DMS53 (cell line): ENCODE results near the gene TOGARAM1.
A peak's percentile ranks its signal among the peaks of the same experiment; 100 is the strongest.
"Not testable (repeated sequence)": the region's sequence is repeated elsewhere in the genome, so short reads cannot be mapped to it uniquely, and the experiment has no call there.

Experiments used
- DNase-seq: peaks from one replicate; lab custom pipeline; 2025; lab: John Stamatoyannopoulos, UW

Gene TOGARAM1

DNA sequence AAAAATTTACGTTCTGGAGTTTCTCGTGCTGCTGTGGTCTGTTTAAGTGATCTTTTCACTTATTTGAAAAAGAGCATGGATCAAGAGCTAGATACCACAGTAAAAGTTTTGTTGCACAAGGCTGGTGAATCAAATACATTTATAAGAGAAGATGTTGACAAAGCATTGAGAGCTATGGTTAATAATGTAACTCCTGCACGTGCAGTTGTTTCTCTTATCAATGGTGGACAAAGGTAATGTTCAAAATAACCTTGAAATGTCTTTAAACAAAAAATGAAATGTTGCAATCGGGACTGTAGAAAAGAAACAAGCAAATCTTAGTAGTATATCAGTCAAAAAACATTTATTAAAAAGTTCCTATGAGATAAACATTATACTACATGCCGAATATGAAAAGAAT lies 82.6 kb downstream of the TOGARAM1 start:
- no peak for DNase-seq

DNA sequence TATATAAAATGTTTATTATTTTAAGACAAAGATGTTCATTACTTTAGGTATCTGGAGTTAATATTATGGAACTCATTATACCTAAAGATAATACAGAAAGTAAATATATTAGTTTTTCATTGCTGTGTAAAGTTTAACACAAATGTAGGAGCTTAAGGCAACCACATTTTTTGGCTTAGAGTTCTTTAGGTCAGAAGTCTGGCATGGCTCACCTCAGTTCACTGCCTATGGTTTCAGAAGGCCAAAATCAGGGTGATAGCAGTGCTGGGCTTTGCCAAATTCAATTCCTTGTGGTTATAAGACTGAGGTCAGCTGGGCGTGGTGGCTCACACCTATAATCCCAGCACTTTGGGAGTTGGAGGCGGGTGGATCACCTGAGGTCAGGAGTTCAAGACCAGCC lies 86.4 kb downstream of the TOGARAM1 start:
- no peak for DNase-seq

DNA sequence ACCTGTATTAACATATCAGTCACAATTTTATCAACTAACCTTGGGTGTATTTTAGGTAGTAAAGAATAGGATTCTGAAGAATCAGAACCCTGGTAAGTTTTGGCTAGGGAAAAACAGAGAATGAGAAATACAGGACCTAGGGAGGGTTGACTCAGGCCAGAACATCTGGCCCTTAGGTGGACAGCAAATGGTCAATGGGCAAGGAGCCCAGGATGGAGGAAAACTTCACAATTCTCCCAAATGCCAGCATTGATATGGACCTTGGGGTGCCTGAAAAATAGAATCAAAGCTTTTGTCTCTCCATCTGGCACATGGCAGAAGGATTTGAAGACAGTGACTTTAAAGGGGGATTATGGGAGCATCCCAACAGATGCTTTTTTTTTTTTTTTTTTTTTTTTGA lies 89.2 kb downstream of the TOGARAM1 start:
- no peak for DNase-seq

DNA sequence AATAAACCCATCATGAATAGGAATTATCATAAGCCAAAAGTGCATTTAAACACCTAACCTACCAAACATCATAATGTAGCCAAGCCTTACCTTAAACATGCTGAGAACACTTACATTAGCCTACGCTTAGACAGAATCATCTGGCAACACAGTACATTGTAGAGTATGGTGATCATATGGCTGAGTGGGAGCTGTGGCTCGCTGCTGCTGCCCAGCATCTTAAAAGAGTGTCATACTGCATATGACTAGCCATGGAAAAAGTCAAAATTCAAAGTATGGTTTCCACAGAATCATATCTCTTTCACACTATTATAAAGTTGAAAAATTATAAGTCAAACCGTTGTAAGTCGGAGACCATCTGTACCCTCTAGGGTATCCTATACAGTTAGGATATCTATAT lies 89.9 kb downstream of the TOGARAM1 start:
- no peak for DNase-seq

DNA sequence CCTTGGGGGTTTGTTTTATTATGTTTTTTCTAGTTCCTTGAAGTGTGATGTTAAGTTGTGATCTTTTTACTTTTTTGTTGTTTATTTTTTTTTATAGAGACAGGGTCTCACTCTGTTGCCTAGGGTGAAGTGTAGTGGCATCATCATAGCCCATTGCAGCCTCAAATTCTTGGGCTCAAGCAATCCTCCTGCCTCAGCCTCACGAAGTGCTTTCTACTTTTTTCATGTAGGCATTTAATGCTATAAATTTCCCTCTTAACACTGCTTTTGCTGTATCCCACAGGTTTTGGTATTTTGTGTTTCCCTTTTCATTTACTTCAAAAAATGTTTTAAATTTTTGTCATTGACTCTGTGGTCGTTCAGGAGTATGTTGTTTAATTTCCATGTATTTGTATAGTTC lies 95.4 kb downstream of the TOGARAM1 start:
- no peak for DNase-seq

DNA sequence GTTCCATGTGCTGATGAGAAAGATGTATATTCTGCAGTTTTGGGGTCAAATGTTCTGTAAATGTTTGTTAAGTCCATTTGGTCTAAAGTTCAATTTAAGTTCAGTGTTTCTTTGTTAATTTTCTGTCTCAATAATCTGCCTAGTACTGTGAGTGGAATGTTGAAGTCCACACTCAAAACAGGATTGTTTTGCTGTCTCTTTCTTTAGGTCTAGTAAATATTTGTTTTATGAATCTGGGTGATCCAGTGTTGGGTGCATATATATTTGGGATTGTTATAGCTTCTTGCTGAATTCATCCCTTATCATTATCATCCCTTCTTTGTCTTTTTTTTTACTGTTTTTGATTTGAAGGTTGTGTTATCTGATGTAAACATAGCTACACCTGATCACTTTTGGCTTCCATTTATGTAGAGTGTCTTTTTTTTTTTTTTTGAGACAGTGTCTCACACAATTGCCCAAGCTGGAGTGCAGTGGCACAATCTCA lies 95.9 kb downstream of the TOGARAM1 start:
- DNase-seq, result no peak

DNA sequence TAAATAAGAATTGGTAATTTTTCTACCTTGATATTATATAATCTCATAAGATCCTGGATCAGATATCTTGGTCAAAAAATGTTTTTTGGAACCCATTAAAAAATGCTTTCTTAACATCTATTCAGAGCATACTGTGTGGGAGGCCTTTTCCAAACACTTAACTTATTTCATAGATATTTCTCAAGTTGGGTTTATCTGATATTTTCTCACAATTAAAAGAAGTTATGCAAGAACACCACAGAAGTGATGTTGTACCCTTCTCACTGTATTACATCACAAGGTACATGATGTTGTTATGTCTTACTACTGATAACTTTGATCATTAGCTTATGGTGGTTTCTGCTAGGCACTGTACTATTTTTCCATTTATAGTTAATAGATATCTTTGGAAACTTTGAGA lies 98.6 kb downstream of the TOGARAM1 start:
- no peak for DNase-seq

DNA sequence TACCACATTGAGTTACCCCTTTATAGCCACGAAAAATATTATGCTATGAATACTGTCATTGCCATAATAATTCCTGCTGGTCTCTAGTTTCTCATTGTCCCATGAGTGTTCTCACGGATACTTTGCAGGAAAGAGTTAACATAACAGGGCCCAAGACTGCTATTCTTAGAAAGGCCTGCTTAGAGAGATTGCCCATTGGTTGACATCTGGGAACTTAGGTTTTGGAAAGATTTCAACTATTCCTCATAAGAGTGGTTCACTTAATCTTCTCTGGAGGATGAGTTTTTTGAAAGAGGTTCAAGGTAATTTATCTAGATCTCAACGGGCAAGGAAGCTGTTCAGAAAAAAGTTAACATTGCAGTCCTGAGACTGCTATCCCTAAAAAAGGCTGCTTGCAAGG lies 103.5 kb downstream of the TOGARAM1 start:
- DNase-seq, result no peak

DNA sequence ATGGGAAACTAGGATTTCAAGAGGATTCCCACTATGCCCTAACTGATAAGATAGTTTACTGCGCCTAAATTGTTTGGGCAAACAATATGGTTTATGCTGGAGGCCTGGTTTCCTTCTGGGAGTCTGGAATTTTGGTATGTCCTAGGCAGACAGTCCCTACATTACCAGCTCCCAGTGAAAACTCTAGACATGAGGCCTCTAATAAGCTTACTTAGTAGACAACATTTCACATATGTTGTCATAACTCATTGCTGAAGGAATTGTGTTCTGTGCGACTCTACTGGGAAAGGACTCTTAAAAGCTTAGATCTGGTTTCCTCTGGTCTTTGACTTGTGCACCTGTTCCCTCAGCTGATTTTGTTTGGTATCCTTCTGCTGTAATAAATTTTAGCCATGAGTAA lies 104.0 kb downstream of the TOGARAM1 start:
- DNase-seq, result no peak

DNA sequence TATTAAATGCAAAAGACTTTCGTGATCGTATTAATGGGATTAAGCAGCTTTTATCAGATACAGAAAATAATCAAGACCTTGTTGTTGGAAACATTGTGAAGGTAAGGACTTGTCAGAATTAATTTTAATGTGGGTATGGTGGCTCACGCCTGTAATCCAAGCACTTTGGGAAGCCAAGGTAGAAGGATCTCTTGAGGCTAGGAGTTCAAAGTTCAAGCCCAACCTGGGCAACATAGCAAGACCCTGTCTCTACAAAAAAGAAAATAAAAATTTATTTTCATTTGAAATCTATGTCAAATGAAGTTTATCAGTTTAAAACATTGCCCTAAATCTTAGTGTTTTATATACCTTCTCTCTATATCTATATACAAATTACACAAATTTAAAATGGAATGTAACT lies 104.7 kb downstream of the TOGARAM1 start:
- DNase-seq, result no peak

DNA sequence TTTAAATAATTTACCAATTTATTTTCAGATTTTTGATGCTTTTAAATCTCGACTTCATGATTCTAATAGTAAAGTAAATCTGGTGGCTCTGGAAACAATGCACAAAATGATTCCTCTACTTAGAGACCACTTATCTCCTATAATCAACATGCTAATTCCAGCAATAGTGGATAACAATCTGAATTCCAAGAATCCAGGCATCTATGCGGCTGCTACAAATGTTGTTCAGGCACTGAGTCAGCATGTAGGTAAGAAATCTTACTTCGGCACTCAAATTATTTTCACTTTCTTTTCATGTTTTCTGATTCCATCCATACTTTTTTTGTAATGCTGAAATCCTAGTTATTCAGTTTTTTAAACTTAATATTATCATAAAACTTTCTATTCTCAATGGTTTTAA lies 106.4 kb downstream of the TOGARAM1 start:
- no peak for DNase-seq

DNA sequence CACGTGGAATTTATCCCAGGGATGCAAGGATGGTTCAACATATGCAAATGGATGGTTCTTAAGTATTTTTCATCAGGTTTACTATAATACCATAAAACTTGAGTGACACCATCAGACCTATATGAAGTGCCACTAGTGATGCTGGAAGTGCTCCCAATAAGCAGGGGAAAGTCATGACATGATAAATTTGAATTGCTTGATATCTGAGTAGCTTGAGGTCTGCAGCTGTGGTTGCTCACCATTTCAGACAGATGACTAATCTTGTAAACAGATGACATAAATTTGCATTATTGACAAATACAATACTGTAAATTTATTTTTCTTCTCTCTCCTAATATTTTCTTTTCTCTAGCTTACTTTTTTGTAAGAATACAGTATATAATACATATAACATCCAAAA lies 108.2 kb downstream of the TOGARAM1 start:
- DNase-seq, result peak; percentile 59

DNA sequence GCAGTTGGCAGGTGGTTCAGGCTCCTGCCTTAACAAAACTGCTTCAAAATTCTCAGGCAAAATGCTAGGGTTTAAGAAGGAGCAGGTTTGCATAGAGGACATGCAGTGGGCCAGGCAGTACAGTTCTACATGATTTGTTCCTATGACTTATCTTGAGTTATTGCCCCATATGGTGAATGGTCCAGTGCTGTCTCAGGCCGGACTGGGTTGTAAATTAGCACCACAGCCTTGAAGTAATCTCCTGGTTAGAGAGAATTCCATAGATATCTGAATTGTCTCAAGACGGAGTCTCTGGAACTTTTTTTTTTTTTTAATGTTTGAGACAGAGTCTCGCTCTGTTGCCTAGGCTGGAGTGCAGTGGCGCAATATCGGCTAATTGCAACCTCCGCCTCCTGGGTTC lies 110.1 kb downstream of the TOGARAM1 start:
- no peak for DNase-seq

DNA sequence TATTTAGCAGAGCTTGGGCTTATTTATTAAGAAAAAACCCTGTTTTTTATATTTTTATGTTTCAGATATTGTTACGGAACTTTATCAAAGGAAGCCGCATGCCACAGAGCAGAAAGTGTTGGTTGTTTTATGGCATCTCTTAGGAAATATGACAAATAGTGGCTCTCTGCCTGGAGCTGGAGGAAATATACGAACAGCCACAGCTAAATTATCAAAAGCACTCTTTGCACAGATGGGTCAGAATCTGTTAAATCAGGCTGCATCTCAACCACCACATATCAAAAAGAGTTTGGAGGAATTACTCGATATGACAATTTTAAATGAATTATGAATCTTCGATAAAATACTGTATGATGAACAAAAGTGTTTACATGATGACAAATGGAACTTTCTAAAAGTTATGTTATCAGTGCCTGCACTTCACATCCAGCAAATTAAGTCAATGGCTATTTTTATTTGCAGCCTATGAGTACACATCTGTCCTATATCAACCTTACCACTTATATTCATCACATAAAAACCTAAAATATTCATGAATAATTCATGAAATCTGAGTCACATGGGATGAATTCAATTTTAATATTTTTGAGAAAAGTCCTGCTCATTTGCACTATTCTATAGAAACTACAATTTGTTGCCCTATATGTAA lies 111.4 kb downstream of the TOGARAM1 start:
- DNase-seq, result no peak

DNA sequence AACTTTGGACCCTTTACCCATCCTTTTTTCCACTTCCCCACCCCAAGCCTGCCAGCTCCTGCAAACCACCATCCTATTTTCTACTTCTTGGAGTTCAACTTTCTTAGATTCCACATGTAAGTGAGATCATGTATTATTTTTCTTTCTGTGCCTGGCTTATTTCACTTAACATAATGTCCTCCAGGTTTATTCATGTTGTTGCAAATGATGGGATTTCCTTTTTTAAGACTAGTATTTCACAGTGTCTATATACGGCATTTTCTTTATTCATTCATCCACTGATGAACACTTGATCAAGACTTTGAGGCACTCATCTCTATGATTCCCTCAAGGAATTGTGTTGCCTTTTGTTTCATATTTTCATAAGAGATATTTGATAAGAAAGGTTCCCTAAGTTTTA lies 116.3 kb downstream of the TOGARAM1 start:
- no peak for DNase-seq

DNA sequence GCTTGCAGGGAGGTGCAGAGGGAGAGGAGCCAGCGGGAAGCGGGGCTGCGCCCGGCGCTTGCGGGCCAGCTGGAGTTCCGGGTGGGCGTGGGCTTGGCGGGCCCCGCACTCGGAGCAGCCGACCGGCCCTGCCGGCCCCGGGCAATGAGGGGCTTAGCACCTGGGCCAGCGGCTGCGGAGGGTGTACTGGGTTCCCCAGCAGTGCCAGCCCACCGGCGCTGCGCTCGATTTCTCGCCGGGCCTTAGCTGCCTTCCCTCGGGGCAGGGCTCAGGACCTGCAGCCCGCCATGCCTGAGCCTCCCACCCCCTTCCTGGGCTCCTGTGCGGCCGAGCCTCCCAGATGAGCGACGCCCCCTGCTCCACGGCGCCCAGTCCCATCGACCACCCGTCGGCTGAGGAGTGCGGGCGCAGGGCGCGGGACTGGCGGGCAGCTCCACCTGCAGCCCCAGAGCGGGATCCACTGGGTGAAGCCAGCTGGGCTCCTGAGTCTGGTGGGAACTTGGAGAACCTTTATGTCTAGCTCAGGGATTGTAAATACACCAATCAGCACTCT lies 118.5 kb downstream of the TOGARAM1 start:
- not testable (repeated sequence) for DNase-seq

DNA sequence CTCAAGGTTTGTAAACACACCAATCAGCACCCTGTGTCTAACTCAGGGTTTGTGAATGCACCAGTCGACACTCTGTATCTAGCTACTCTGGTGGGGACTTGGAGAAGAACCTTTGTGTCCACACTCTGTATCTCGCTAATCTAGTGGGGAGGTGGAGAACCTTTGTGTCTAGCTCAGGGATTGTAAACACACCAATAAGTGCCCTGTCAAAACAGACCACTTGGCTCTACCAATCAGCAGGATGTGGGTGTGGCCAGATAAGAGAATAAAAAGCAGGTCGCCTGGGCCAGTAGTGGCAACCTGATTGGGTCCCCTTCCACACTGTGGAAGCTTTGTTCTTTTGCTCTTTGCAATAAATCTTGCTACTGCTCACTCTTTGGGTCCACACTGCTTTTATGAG lies 119.1 kb downstream of the TOGARAM1 start:
- DNase-seq, result not testable (repeated sequence)

DNA sequence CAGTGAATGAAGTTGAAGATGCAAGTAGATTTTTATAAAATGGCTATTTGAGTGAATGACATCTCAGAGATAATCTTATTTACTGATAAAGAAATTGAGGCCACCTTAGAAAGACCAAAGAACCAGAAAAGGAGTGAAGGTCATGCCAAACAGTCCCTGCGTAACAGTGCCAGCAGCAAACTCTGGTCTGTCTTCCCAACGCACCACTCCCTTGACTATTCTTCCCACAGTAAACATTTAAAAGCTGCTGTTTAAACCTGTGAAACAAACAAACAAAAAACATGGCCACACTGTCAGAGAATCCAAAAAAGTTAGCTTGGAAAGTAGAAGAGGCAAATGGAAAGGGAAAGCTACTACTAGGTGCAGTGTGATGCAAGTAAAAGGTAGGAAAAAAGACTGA lies 120.4 kb downstream of the TOGARAM1 start:
- DNase-seq, result no peak

DNA sequence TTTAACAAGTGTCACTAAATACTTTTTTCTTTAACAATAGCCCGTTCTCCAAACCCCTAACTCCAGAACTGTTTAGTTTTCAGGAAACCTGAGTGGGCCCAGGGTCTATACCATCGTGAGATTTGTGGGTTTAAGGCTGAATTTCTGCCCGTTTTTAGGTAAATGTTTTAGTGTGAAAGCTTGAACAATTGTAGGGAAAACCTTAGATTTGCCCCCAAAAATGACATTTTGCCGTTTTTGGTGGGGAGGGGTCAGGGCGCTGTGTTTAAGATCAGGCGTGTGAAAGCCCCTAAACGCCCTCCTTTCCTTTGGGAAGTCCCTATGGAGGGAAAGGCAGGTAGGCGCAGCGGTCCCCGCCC lies 121.6 kb downstream of the TOGARAM1 start:
- no peak for DNase-seq

DNA sequence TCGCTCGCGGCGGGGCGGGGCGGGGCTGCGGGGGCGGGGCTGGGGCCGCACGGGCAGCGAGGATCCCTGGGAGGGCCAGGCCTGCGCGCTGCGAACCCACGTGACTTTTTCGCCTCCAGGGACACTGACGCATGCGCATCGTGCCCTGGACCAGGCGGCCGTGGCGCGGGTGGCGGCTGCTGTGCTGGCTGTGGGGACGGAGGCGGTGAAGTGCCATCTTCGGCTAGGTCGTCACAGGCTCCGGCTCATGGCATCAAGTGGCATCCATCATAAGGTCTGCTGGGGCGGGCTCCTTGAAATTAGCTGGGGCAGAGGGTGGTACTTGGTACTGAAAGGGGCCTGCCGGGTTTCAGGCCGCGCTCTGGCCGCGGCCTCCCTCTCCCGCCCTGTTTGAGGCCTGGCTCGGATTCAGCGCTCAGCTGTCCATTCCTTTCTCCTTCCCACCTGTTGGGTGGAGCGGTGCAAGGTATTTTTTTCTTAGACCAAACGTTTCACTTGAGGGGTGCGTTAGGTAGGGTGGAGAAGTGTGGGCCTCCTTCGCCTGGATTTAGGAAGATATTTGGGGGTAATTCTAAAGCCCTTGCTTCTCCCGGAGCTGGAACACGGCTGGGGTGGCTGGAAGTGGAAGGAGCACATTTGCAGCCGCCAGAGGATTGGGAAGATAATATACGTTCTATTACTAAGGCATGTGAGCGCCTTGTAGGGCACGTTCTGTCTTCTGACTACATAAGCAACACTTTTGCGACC lies 122.2 kb downstream of the TOGARAM1 start, which contains the start of gene PRPF39:
Gene PRPF39 (plus strand): TSS at position 141 of the 747 bp plus-strand sequence. CDS start 11,124 bp downstream, outside the sequence.
- DNase-seq, result peak; percentile 94

DNA sequence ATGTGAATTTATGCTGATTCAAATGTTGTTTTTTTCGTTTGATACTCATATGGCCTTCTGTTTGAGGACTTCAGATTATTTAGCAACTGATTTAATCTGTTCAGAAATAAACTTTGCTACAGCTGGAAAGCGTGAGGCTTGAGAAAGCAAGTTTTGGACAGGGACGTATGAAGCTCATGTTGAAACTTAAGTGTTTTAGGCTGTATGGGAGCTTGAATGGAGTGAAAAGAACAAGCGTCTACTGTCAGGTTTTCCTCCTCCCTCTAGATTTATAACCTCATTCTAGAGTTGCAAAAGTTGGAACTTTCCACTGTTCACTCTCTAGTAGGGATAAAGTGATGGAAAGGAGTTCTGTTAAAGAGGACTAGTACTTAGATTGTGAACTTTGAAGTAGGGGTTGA lies 123.0 kb downstream of the TOGARAM1 start:
- DNase-seq, result no peak

DNA sequence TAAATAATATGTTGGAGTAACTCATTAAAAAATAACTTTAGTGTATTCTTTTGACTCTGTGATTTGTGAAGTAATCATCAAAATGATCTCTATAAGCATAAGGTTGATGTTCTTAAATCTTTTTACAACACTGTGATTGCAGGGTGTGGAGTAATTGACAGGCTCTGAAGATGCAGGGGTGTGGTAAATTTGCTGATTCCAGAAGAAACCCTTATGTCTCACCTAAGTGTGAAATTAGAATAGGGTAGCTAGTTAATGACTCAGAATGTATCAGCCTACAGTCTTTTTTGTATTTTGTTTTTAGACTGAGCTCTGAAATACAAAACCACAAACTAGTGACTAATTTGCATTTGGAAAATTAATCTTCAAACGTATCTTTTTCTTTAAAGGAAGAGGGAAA lies 127.8 kb downstream of the TOGARAM1 start:
- DNase-seq, result no peak

DNA sequence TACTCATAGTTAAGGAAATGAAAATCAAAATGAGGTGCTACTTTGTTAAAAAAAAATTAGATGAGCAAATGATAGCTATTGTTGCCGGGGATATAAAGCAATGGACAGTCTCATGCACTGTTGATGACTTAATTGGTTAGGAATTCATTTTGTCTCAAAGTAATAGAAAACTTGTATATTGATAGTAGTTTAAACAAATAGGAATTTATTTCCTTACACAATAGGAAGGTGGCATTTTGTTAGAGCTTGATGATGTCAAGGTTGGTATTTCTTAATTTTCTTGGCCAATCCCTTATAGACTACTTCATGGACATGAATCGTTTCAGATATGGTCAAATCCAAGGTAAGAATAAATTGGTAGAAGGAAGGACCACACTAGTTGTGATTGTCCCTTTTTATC lies 129.7 kb downstream of the TOGARAM1 start:
- no peak for DNase-seq
